CD4-positive, alpha-beta T cell (primary cell): ENCODE data around the gene SAMD14. TPM values are rescaled to one million over a fixed set of nuclear protein-coding genes. Genes with fewer than 3 reads are reported as not detected.

Source experiments
- ATAC-seq: fragments of 200-7000 bp; cut with Tn5 transposase; one replicate; pipeline ENCODE4 v1.10.0; 2022; ENCODE audit warnings: mild to moderate bottlenecking; ENCODE audit not compliant: poor library complexity
- CTCF ChIA-PET: fragments of 350-600 bp; sonication (Branson Sonifier 250); formaldehyde crosslinking; loops from one replicate; lab custom pipeline; 2021; ENCODE audit warnings: antibody characterized with exemption, inconsistent platforms; lab: Charles Lee
- POLR2A ChIA-PET: fragments of 350-600 bp; sonication (Branson Sonifier 250); formaldehyde crosslinking; loops from one replicate; lab custom pipeline; 2021; ENCODE audit warnings: antibody characterized with exemption, inconsistent platforms; lab: Charles Lee
- DNase-seq, 14 experiments: peaks; one replicate each; pipeline ENCODE4 v3.0.0-alpha.2; 2013 to 2020; ENCODE audit warnings: mixed read lengths in 2 of 14
- H3K27ac ChIP-seq, 2 donors: one replicate each; pipeline versions ENCODE4 v1.5.1 to v1.7.0; 2013; ENCODE audit warnings: low read length in 2 of 2, low read depth in 1 of 2, mild to moderate bottlenecking in 1 of 2
- H3K27me3 ChIP-seq, 2 experiments: 1 replicate in 1 of 2; 2 replicates in 1 of 2; pipeline versions ENCODE4 v1.6.1 to v1.7.0; 2013; ENCODE audit warnings: low read length in 2 of 2, control low read depth in 1 of 2, mild to moderate bottlenecking in 1 of 2, moderate library complexity in 1 of 2; ENCODE audit not compliant: insufficient read depth in 2 of 2, control insufficient read depth in 1 of 2
- H3K36me3 ChIP-seq: one replicate; pipeline ENCODE4 v1.6.1; 2013; ENCODE audit warnings: low read length, control low read depth; ENCODE audit not compliant: insufficient read depth
- H3K4me1 ChIP-seq: one replicate; pipeline ENCODE4 v1.6.1; 2013; ENCODE audit warnings: low read length, control low read depth; ENCODE audit not compliant: insufficient read depth
- H3K4me3 ChIP-seq: one replicate; pipeline ENCODE4 v1.5.1; 2013; ENCODE audit warnings: mild to moderate bottlenecking, low read length, moderate library complexity
- H3K9me3 ChIP-seq, 2 experiments: 1 replicate in 1 of 2; 2 replicates in 1 of 2; pipeline versions ENCODE4 v1.6.1 to v1.7.0; 2013; ENCODE audit warnings: low read length in 2 of 2, mild to moderate bottlenecking in 2 of 2, control low read depth in 1 of 2, moderate library complexity in 1 of 2; ENCODE audit not compliant: control insufficient read depth in 1 of 2, insufficient read depth in 1 of 2
- H3K27ac Mint-ChIP-seq: one replicate; pipeline ENCODE4 v1.8.0; 2020; ENCODE audit warnings: mixed read lengths
- H3K27me3 Mint-ChIP-seq: one replicate; pipeline ENCODE4 v1.8.0; 2021; ENCODE audit warnings: mixed read lengths
- H3K36me3 Mint-ChIP-seq: one replicate; pipeline ENCODE4 v1.8.0; 2021; ENCODE audit warnings: low read depth, mixed read lengths
- H3K4me1 Mint-ChIP-seq: one replicate; pipeline ENCODE4 v1.8.0; 2021; ENCODE audit warnings: low read depth, mixed read lengths
- H3K4me3 Mint-ChIP-seq: one replicate; pipeline ENCODE4 v1.8.0; 2020; ENCODE audit warnings: mild to moderate bottlenecking, mixed read lengths
- H3K9me3 Mint-ChIP-seq: one replicate; pipeline ENCODE4 v1.8.0; 2020; ENCODE audit warnings: mixed read lengths
- intact Hi-C, 2 experiments: fragments of 100-400 bp; cut with DNase I in 1 of 2; cut with micrococcal nuclease in 1 of 2; formaldehyde crosslinking; loops; one replicate each; pipeline versions ENCODE4 v1.15.1 to v1.9.0; 2023 to 2025; cut with DNase I, micrococcal nuclease
- polyA plus RNA-seq, 2 donors: library from polyadenylated mRNA; unstranded; fragments of 120-200 nt; gene quantifications; one replicate each; pipeline ENCODE4 v1.2.1, GENCODE V29; 2013
- total RNA-seq, 174 experiments: library from RNA in 2 of 174; stranded (reverse) in 2 of 174; gene quantifications; one replicate each; pipeline ENCODE4 v1.2.3 and lab custom pipeline; 2021 to 2026
- TF ChIP-seq, protein P1 (sequence below): fragments of 200-600 bp; IDR thresholded peaks from one replicate; pipeline ENCODE4 v1.8.0; 2022; ENCODE audit warnings: antibody characterized with exemption, mild to moderate bottlenecking

The SAMD14 gene
- total RNA-seq (under 1 TPM; 0.33 to 0.53 TPM), total RNA-seq (lab: John Stamatoyannopoulos, UW) (0 to 2.0 (median 0.36) reads per million in 172 experiments)
- polyA plus RNA-seq (2013, experiment 1 of 2), result 0.25 TPM
- polyA plus RNA-seq (2013, experiment 2 of 2), result 1.2 TPM

DNA sequence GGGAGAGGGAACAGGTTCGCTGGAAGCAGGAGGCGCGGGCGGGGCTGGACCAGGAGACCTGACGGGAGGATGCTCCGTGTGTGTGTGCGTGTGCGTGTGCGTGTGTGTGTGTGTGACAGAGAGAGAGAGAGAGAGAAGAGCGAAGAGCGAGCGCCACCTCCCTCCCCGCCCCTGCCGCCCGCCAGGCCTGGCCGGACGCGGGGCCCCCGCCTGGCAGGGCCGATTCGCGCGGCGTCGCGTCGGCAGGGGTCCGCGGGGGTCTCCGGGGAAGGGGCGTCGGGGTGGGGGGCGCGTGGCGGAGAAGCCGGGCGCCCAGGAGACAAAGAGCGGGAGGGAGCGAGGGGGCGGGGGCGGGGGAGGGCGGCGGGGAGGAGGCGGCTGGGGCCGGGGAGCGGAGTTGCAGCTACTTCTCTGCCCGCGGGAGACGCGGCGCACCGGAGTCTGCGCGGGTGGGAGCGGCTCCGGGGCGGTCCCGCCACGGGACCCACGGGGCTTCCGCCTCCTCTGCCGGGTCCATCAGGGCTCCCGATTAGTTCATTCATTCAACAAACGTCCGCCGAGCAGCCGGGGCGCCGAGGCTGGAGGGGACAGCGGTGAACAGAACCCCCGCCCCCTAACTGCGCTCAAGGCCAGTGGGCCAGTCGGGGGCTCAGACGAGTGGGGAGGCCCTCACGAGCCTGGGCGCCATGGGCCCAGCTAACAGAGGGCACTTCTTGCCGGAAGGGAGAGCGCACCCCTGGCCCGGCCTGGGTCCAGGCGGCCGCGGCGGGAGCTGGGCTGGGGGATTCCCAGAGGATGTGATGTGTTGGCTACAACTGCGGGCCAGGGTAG lies at the start of gene SAMD14:
TSS of gene SAMD14 (minus strand) at position 433 of the 831 bp plus-strand sequence. CDS start 5,201 bp downstream, outside the sequence.
- peak; percentile 75 for ATAC-seq
- intact Hi-C loops, result loop anchor here in 1 of 2 experiments (5.0 kb wide), 1 partner anchor 37 kb away; the partner anchor contains the start of gene SGCA
- peak within 1 kb of the TSS; percentile 57 for H3K4me3 ChIP-seq
- POLR2A ChIA-PET, result interaction anchor here (1.0 to 1.7 kb wide), 4 partner anchors 13 to 32 kb away, joined by 3 to 6 read pairs (median 4); no protein-coding TSS in a partner anchor
- H3K27ac ChIP-seq, result no peak within 1 kb of the TSS
- peaks cover 10 to 13% of the 10 kb centered on the region in 2 experiments for H3K27me3 ChIP-seq
- peaks cover 9% of the 10 kb centered on the region for H3K36me3 ChIP-seq
- Mint-ChIP-seq H3K36me3 (peaks cover 26% of the 10 kb centered on the region), H3K27ac (peak within 1 kb of the TSS; percentile 81), H3K4me3 (peak within 1 kb of the TSS; percentile 89), H3K9me3 (no peaks in the 10 kb centered on the region), H3K27me3 (peaks cover 27% of the 10 kb centered on the region), H3K4me1 (peaks cover 33% of the 10 kb centered on the region)
- DNase-seq, result peak in 11 of 14 experiments; percentile 42 to 83 (median 55)
- no peaks in the 10 kb centered on the region for H3K9me3 ChIP-seq
- CTCF ChIA-PET, result interaction anchor here (0.7 to 3.1 kb wide), 4 partner anchors 11 to 36 kb away, joined by 3 to 12 read pairs (median 6); no protein-coding TSS in a partner anchor
- TF ChIP-seq, protein P1, sequence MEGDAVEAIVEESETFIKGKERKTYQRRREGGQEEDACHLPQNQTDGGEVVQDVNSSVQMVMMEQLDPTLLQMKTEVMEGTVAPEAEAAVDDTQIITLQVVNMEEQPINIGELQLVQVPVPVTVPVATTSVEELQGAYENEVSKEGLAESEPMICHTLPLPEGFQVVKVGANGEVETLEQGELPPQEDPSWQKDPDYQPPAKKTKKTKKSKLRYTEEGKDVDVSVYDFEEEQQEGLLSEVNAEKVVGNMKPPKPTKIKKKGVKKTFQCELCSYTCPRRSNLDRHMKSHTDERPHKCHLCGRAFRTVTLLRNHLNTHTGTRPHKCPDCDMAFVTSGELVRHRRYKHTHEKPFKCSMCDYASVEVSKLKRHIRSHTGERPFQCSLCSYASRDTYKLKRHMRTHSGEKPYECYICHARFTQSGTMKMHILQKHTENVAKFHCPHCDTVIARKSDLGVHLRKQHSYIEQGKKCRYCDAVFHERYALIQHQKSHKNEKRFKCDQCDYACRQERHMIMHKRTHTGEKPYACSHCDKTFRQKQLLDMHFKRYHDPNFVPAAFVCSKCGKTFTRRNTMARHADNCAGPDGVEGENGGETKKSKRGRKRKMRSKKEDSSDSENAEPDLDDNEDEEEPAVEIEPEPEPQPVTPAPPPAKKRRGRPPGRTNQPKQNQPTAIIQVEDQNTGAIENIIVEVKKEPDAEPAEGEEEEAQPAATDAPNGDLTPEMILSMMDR, result no peak
- peaks cover 35% of the 10 kb centered on the region for H3K4me1 ChIP-seq

DNA sequence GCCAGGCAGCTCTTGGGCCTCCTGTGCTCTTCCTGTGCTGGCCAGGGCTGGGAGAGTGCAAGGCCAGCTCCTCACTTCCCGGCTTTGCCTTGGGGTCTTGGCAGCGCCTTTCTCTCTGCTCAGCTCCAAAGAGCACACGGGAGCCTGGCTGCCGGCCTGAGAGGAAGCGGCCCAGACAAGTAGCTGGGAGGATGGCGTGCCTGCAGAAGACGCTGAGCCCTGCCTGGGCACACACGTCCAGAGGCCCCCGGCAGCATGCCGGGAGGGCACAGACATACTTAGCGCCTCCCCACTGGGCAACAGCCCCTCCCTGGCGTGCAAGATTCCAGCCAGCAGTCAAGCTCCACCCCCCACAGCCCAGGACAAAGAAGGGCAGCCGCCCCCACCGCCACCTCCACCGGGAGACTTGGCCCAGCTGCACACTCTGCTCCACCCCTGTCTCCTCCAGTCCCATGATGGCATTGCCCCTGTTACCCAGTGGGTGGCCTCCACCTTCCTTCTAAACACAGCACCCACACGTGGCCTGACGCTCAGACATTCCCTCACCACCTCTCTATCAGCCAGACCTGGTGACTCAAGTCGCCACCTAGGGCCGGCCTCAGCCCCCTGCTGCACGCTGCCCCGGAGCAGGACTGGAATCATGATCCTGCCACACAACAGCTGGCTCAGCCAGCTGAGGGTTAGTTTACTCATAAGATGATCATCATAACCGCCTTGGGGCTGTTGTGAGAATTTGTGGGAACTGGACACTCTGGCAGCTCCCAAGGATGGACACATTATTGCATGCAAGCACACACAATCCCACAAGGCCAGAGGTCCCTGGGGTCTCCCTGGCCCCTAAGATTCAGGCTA lies 48.2 kb upstream of the SAMD14 start:
- intact Hi-C loops, result loop anchor here in 1 of 2 experiments (5.0 kb wide), 1 partner anchor 36 kb away; no protein-coding TSS in a partner anchor
- CTCF ChIA-PET, result interaction anchor here (1.0 to 2.2 kb wide), 4 partner anchors 19 to 84 kb away, joined by 4 to 7 read pairs (median 6); no protein-coding TSS in a partner anchor
- Histone ChIP-seq H3K36me3 (no peaks in the 10 kb centered on the region), H3K4me1 (peaks cover 12% of the 10 kb centered on the region), H3K4me3 (no peak overlapping the region), H3K9me3 (no peaks in the 10 kb centered on the region), H3K27me3 (no peaks in the 10 kb centered on the region), H3K27ac (no peak overlapping the region)
- POLR2A ChIA-PET, result interaction anchor here (0.7 to 1.1 kb wide), 3 partner anchors 16 to 61 kb away, joined by 3 read pairs; no protein-coding TSS in a partner anchor
- H3K36me3 Mint-ChIP-seq, result no peaks in the 10 kb centered on the region
- H3K9me3 Mint-ChIP-seq, result no peaks in the 10 kb centered on the region
- H3K27ac Mint-ChIP-seq, result no peak overlapping the region
- H3K4me3 Mint-ChIP-seq, result peak overlapping the region; percentile 39
- DNase-seq, result peak; percentile 23 to 77 (median 40)
- TF ChIP-seq, protein P1, result peak; percentile 58
- H3K27me3 Mint-ChIP-seq, result no peaks in the 10 kb centered on the region
- H3K4me1 Mint-ChIP-seq, result peaks cover 16% of the 10 kb centered on the region
- ATAC-seq, result peak; percentile 92
